Smooth muscle cell (in vitro differentiated cells): ENCODE measurements around the gene GLYATL3. TPM values are rescaled to one million over a fixed set of nuclear protein-coding genes. Genes with fewer than 3 reads are reported as not detected.

Experiments
- DNase-seq: peaks from one replicate; lab custom pipeline; 2025; ENCODE audit not compliant: unreplicated experiment; lab: John Stamatoyannopoulos, UW
- H2AFZ ChIP-seq: fragments of 200-600 bp; sonication (generic); 2 replicates; pipeline ENCODE4 v1.6.0; 2016; ENCODE audit warnings: antibody characterized with exemption, low read depth, mild to moderate bottlenecking
- H3F3A ChIP-seq: fragments of 200-600 bp; sonication (generic); 2 replicates; pipeline ENCODE4 v1.6.0; 2017; ENCODE audit warnings: antibody characterized with exemption, low read depth
- H3K27ac ChIP-seq: fragments of 200-600 bp; sonication (generic); 2 replicates; pipeline ENCODE4 v1.5.1; 2016; ENCODE audit warnings: low read depth, mild to moderate bottlenecking
- H3K27me3 ChIP-seq: fragments of 200-600 bp; sonication (generic); 2 replicates; pipeline ENCODE4 v1.6.1; 2016; ENCODE audit warnings: low read depth, mild to moderate bottlenecking
- H3K36me3 ChIP-seq: fragments of 200-600 bp; sonication (generic); 2 replicates; pipeline ENCODE4 v1.5.1; 2016; ENCODE audit warnings: low read depth
- H3K4me1 ChIP-seq: fragments of 200-600 bp; sonication (generic); 2 replicates; pipeline ENCODE4 v1.5.1; 2016; ENCODE audit warnings: low read depth
- H3K4me2 ChIP-seq: fragments of 200-600 bp; sonication (generic); 2 replicates; pipeline ENCODE4 v1.6.0; 2016; ENCODE audit warnings: mild to moderate bottlenecking
- H3K4me3 ChIP-seq: fragments of 200-600 bp; sonication (generic); 2 replicates; pipeline ENCODE4 v1.5.1; 2016; ENCODE audit warnings: mild to moderate bottlenecking
- H3K79me2 ChIP-seq: fragments of 200-600 bp; sonication (generic); 2 replicates; pipeline ENCODE4 v1.6.0; 2016; ENCODE audit warnings: low read depth, mild to moderate bottlenecking
- H3K9ac ChIP-seq: fragments of 200-600 bp; sonication (generic); 2 replicates; pipeline ENCODE4 v1.6.0; 2016; ENCODE audit warnings: low read depth
- H3K9me3 ChIP-seq: fragments of 200-600 bp; sonication (generic); replicated peaks from 2 replicates; pipeline ENCODE4 v1.5.1; 2016; ENCODE audit warnings: low read depth
- H4K20me1 ChIP-seq: fragments of 200-600 bp; sonication (generic); 2 replicates; pipeline ENCODE4 v1.6.0; 2016; ENCODE audit warnings: low read depth
- CTCF ChIP-seq: fragments of 200-600 bp; sonication (generic); IDR thresholded peaks from 2 replicates; pipeline ENCODE4 v1.5.1; 2017; ENCODE audit warnings: borderline replicate concordance, mild to moderate bottlenecking, antibody characterized with exemption; ENCODE audit not compliant: insufficient read depth, poor library complexity, severe bottlenecking
- WGBS: methylation state at CpG from one replicate; pipeline ENCODE4 v1.1.7; 2016; ENCODE audit warnings: low lambda C conversion rate; 5-methylcytosine and 5-hydroxymethylcytosine counted together
- polyA plus RNA-seq: library from polyadenylated mRNA; unstranded; fragments of >200 nt; fragmentation: Nextera tagmentation; extraction: Ambion mirVana; gene quantifications from 2 replicates; pipeline ENCODE4 v1.2.1, GENCODE V29; 2016
- total RNA-seq: library from RNA; depleted of rRNA; stranded (reverse); fragments of >200 nt; gene quantifications from 2 replicates; pipeline ENCODE4 v1.2.3, GENCODE V29; 2014

GLYATL3 gene
- total and polyA plus RNA-seq, 2 experiments from 2014 or later, result not detected

DNA sequence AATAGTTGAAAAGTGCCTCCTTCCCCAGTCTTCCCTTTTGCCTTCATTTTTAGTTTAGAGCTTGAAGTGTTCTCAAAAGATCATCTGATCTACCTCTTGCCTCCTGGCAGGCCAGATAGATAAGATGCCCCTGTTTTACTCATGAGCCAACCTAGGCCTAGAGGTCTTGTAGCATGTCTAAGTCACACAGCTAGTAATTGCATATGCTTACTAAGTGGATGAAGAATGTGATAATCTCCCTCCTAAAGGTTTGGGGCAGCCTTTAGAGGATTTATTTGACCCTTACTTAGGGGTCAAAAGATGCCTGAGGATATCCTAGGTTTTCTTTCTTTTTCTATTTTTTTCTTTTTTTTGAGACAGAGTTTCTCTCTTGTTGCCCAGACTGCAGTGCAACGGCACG, 52.9 kb downstream of the GLYATL3 start:
- no peak for TF ChIP-seq CTCF
- Histone ChIP-seq H3K79me2 (no peaks in the 10 kb centered on the region), H3K4me2 (peak overlapping the region; percentile 90), H3K4me1 (peaks cover 49% of the 10 kb centered on the region), H3K9ac (no peak overlapping the region), H3K36me3 (no peaks in the 10 kb centered on the region), H3K27ac (peak overlapping the region; percentile 59), H2AFZ (no peak overlapping the region), H3K9me3 (no peaks in the 10 kb centered on the region), H3F3A (no peaks in the 10 kb centered on the region), H3K4me3 (peak overlapping the region; percentile 55), H3K27me3 (peaks cover 20% of the 10 kb centered on the region), H4K20me1 (no peaks in the 10 kb centered on the region)
- 89% methylated on average over 2 of the region's 2 CpGs for WGBS
- DNase-seq, result no peak

DNA sequence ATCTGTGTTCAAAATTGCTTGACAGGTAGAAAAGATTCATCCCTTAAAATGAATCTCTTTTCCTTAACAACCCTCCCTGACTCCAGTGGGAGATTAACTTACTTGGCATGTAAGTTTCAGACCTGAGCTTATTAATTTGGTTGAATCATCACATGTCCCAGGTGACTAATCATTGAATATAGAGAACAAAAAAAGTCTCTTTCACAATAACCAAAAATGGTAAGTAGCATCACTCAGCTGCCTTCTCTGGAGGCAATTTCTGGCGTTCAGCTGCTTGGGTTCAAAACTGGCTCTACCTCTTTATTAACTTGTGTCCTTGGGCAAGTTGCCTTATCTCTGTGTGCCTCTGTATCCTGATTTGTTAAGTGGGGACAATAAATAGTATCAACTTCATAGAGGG, 53.7 kb downstream of the GLYATL3 start:
- Histone ChIP-seq H3K36me3 (no peaks in the 10 kb centered on the region), H3K9ac (no peak overlapping the region), H3K4me2 (no peak overlapping the region), H4K20me1 (no peaks in the 10 kb centered on the region), H3F3A (no peaks in the 10 kb centered on the region), H2AFZ (no peak overlapping the region), H3K4me3 (no peak overlapping the region), H3K79me2 (no peaks in the 10 kb centered on the region), H3K27me3 (peaks cover 20% of the 10 kb centered on the region), H3K27ac (peak overlapping the region; percentile 59), H3K9me3 (no peaks in the 10 kb centered on the region), H3K4me1 (peaks cover 49% of the 10 kb centered on the region)
- no peak for DNase-seq
- 72% methylated on average over 1 of the region's 1 CpG for WGBS
- TF ChIP-seq CTCF, result no peak

GRCh38 chr6:49555951-49556350, 56.2 kb downstream of the GLYATL3 start:
- Histone ChIP-seq H3K36me3 (no peaks in the 10 kb centered on the region), H3F3A (no peaks in the 10 kb centered on the region), H3K9ac (no peak overlapping the region), H2AFZ (no peak overlapping the region), H3K9me3 (no peaks in the 10 kb centered on the region), H3K27me3 (peaks cover 10% of the 10 kb centered on the region), H4K20me1 (no peaks in the 10 kb centered on the region), H3K27ac (peak overlapping the region; percentile 11), H3K4me2 (no peak overlapping the region), H3K79me2 (no peaks in the 10 kb centered on the region), H3K4me3 (no peak overlapping the region), H3K4me1 (peaks cover 39% of the 10 kb centered on the region)
- no peak for DNase-seq
- 74% methylated on average over 4 of the region's 4 CpGs for WGBS
- TF ChIP-seq CTCF, result no peak

GRCh38 chr6:49556429-49556837, 56.7 kb downstream of the GLYATL3 start:
- no peaks in the 10 kb centered on the region for H3F3A ChIP-seq
- H3K4me2 ChIP-seq, result no peak overlapping the region
- H4K20me1 ChIP-seq, result no peaks in the 10 kb centered on the region
- H3K27ac ChIP-seq, result peak overlapping the region; percentile 11
- no peaks in the 10 kb centered on the region for H3K36me3 ChIP-seq
- no peaks in the 10 kb centered on the region for H3K79me2 ChIP-seq
- H3K4me3 ChIP-seq, result no peak overlapping the region
- no peaks in the 10 kb centered on the region for H3K9me3 ChIP-seq
- DNase-seq, result no peak
- H3K9ac ChIP-seq, result no peak overlapping the region
- H3K27me3 ChIP-seq, result peaks cover 8% of the 10 kb centered on the region
- TF ChIP-seq CTCF, result no peak
- peaks cover 39% of the 10 kb centered on the region for H3K4me1 ChIP-seq
- no peak overlapping the region for H2AFZ ChIP-seq
